GM21367 (cell line): Measurements from ENCODE around the gene TCF7.

Source experiments
- ATAC-seq: cut with Tn5 transposase; IDR thresholded peaks from one replicate; pipeline ENCODE4 v1.9.1; 2021; ENCODE audit not compliant: unreplicated experiment

Gene TCF7

GRCh38 chr5:134112726-134113362, 1.6 kb upstream of the TCF7 start:
- ATAC-seq = no peak

DNA sequence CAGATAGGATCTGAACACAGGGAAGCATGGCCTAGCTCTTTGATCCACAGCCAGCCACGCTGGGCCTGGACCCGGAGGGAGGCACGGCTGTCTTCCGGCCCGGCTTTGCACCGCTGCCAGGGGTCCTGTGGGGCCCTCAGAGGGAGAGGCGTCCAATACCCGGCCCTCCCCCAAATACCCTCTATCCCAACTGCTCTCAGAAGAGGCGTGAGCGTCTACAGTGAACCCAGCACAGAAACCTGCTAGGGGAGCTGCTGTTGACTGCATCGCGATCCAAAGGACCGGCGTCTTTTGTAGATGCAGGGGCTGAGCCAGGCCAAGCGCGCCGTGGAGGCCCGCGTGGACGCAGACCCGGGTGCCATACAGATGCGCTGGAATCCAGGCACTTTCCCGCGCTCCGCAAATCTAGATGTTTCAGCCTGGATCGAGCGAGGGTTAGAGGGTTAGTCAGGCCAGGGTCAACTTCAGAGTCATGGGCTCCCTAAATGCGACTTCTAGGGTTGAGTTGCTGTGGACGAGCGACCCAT, 1.1 kb upstream of the TCF7 start:
- no peak for ATAC-seq

- no peak for ATAC-seq
Measured at GRCh38 chr5:134114886-134115805, 665 bp downstream of the TCF7 start.

GRCh38 chr5:134115806-134116175, 1.3 kb downstream of the TCF7 start:
- no peak for ATAC-seq

GRCh38 chr5:134116286-134116685, 1.8 kb downstream of the TCF7 start:
- ATAC-seq = no peak

- no peak for ATAC-seq
Measured at GRCh38 chr5:134116789-134117761, 2.6 kb downstream of the TCF7 start.

- ATAC-seq = no peak
Measured at GRCh38 chr5:134118212-134118835, 3.8 kb downstream of the TCF7 start.

GRCh38 chr5:134119720-134120119, 5.2 kb downstream of the TCF7 start:
- ATAC-seq = no peak

DNA sequence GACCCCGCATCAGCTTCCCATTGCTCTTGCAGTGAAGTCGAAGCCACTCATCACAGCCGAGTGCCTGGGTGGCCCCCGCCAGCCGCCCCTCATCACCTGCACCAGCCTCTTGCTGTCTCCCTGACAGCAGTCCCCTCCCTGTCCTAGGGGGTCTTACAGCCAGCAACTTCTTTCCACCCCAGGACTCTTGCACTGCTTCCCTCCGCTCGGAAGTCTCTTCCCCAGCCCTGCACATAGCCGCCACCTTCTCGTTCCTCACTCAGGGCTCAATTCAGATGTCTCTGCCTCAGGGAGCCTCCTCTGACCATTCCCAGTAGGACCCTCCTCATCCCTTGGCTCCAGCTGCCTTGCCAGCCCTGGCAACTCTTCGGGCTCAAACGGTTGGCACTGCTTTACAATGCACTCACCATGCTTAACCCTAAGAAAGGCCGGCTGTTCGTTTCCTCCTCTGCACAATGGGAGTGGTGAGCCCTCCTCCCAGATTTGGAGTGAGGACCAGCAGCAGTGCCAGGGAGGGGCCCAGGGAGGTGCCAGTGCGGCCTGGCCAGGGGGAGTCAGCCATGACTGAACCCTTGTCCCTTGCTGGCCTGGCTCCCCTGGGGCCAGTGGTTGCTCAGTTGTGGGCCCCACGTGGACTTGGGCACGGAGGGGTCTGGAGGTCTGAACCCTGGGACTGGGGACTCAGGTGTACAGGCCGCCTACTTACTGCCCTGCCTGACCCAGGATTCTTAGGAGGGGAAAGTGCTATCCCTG, 6.1 kb downstream of the TCF7 start:
- ATAC-seq = no peak

GRCh38 chr5:134122530-134122929, 8.0 kb downstream of the TCF7 start:
- no peak for ATAC-seq

DNA sequence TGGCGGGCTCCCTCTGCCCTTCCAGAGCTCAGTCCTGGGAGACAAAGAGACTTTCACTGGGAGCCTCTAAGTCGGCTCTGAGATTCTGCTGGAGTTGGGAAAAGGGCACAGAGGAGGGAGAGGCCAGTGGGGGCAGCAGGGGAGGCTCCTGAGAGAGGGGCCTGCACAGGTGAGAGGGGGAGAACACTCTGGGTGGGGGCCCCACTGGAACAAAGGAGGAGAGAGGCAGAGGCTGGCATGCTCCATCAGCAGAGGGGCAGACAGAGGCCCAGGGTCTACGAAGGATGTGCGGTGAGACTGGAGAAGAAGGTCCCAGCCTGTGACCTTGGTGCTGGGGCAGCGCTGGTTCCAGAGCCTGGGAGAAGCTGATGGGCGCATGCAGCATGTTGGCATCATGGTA, 8.9 kb downstream of the TCF7 start:
- no peak for ATAC-seq

DNA sequence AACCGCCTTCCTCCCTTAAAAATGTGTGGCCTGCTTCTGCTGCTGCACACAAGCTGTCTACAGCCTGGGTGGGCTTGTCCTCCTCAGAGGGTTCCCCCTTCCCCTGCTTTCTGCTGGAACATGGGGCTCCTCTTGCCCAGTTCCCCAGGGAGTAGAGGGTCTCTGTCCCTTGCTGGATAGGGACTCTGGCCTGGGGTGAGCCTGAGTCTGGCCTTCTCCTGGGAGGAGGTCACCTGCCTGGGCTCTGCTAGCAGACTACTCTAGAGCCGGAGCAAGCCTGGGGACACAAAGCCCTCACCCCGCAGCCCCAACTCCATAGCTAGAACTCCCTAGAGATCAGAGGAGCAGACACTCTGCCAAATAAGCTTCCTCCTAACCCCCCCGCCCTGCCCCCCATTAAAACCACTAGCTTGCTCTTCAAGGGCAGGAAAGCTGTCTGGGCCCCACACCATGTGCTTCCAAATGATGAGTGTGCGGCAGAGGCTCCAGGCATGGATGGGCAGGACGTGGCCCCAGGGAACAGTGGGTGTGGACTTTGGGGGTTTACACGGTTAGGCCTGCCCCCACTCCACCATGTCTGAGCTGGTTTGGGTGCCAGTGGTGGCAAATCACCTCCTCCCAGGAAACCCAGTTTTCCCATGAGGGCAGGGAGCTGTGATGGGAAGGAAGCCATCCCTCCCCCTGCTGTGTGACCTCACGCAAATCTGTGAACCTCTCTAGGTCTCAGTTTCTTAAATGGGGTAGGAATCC, 10.0 kb downstream of the TCF7 start:
- ATAC-seq = no peak

GRCh38 chr5:134125039-134126015, 10.8 kb downstream of the TCF7 start:
- ATAC-seq = no peak

DNA sequence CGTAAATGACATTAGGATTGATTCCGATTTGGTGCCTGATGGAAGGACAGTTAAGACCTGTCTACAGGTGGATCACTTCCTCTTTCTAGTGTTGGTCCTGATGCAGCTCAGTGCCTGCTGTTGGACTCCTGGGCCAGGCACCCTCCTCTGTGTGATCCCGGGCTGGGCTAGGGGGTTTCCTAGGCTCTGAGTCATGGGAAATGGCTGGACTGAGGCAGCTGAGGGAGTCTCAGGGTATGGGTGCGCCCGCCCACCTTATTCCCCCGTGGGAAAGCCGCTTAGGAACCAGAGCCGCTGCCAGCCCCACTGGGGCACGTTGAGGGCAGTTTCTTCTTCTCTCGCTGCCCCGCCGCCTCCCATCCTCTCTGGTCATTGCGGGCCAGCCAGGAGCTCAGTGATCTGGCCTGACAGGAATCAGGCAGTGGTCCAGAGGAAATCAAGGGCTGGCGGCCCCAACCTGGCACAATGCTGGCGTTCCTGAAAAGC, 12.9 kb downstream of the TCF7 start:
- ATAC-seq = no peak

DNA sequence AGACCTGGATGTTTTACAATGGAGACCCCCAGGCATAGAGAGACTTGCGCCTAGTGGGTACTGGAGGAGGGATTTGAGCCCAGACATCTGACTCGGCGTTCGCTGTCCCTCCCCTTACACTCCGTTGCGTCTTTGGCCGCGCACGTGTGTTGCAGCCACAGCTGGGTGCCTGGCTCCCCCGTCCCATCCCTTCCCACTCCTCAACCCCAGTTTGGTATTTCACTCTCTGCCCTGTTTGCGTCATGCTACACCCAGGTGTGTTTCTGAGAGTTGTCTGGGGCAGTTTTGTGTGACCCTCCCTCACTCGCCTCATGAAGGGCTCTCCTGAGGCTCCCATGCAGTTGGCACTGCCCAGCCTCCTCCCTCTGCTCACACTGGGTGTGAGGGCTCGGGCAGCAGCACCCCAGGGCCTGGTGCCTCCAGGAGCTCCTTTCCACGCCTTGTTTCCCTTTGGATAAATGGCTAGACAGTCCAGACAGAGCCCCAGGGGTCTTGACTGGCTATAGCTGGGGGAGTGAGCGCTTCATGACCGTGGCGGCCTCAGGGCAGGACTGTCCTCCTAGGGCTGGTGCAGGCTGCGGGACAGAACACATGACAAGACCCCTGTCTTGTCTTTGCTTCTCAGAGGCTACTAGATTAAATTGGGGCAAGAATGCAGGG, 13.6 kb downstream of the TCF7 start:
- no peak for ATAC-seq

- ATAC-seq = no peak
Measured at GRCh38 chr5:134128648-134128995, 14.1 kb downstream of the TCF7 start.
